Right ventricle myocardium superior (tissue), 1 donor: ENCODE measurements around the gene TMOD1. TPM values are rescaled to one million over a fixed set of nuclear protein-coding genes. Genes with fewer than 3 reads are reported as not detected.
"Not testable (repeated sequence)": the region's sequence is repeated elsewhere in the genome, so short reads cannot be mapped to it uniquely, and the experiment has no call there.

Source experiments
- ATAC-seq: fragments of 200-7000 bp; cut with Tn5 transposase; one replicate; pipeline ENCODE4 v1.9.1; 2020; ENCODE audit warnings: mild to moderate bottlenecking; ENCODE audit not compliant: poor library complexity
- DNase-seq: peaks from one replicate; pipeline ENCODE4 v3.0.0-alpha.2; 2020
- intact Hi-C: fragments of 100-400 bp; cut with DNase I; formaldehyde crosslinking; loops from one replicate; pipeline ENCODE4 v1.11.2; 2022
- total RNA-seq: library from RNA; stranded (reverse); fragmentation: NEBNext Ultra II Directional; extraction: Animal tissue kit (Norgen Biotek cat#: 25700); gene quantifications from one replicate; pipeline ENCODE4 v1.2.1, GENCODE V29; 2021
- donor health status: DM: no; HTN: yes; CAD: no; lungs with severe emphysema.

Gene TMOD1
- total RNA-seq, 1 donor from 2014 or later = 192 TPM

- intact Hi-C loops = no loop called here
- ATAC-seq (peak; percentile 8), DNase-seq (no peak)
These were observed 70.2 kb downstream of the TMOD1 start for GRCh38 chr9:97571664-97572063.

GRCh38 chr9:97572196-97572891 is 70.9 kb downstream of the TMOD1 start:
- DNase-seq (no peak), ATAC-seq (no peak)
- intact Hi-C loops = no loop called here

GRCh38 chr9:97572892-97573365 is 71.5 kb downstream of the TMOD1 start:
- no peak for DNase-seq
- ATAC-seq = no peak
- intact Hi-C loops = no loop called here

DNA sequence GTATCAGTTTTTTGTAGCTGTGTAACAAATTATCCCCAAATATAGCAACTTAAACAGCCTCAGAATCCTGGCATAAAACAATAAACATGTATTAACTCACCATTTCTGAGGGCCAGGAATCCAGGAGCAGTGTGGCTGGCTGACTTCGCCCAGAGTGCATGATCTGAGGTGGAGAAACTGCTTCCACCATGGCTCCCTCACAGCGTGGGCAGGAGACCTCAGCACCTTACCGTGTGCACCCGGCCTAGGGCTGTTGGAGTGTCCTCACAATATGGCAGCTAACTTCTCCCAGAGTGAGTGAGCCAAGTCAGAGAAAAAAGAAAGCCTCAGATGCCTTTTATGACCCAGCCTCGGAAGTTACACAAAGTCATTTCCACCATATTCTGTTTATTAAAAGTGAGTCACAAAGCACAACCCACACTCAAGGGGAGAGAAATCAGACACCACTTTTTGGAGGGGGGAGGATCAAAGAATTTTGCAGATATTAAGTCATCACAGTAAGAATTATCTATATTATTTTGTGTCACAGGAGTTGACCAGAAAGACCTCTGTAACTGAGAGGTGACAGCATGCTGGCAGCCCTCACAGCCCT is 72.1 kb downstream of the TMOD1 start:
- intact Hi-C loops = no loop called here
- DNase-seq = no peak

GRCh38 chr9:97574101-97574571 is 72.7 kb downstream of the TMOD1 start:
- ATAC-seq, DNase-seq, intact Hi-C loops: not testable (repeated sequence)

More for the DNA sequence above, 72.1 kb downstream of the TMOD1 start:
- ATAC-seq = no peak

GRCh38 chr9:97574921-97575672 is 73.6 kb downstream of the TMOD1 start:
- intact Hi-C loops, DNase-seq, ATAC-seq: not testable (repeated sequence)

- intact Hi-C loops = no loop called here
- no peak for ATAC-seq
- DNase-seq = no peak
These were observed 74.3 kb downstream of the TMOD1 start for GRCh38 chr9:97575673-97576200.

DNA sequence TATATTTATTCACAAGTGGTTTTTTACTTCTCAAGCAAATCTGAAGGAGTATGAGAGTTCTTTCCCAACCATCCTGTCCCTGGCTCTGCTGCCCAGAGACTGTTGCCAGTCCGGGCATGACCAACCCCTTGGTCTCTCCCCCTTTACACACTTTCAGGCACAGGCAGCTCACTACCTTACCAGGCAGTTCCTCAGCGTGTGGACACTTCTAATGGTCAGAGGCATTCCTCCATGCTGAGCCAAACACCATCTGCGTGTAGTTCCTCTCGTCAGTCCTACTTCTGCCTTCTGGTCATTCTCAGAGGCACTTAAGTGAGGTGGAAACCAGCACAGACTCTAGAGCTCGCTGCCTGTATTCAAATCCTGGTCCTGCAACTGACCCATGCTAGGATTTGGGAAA is 75.6 kb downstream of the TMOD1 start:
- intact Hi-C loops = no loop called here
- peak; percentile 18 for ATAC-seq
- DNase-seq = no peak

DNA sequence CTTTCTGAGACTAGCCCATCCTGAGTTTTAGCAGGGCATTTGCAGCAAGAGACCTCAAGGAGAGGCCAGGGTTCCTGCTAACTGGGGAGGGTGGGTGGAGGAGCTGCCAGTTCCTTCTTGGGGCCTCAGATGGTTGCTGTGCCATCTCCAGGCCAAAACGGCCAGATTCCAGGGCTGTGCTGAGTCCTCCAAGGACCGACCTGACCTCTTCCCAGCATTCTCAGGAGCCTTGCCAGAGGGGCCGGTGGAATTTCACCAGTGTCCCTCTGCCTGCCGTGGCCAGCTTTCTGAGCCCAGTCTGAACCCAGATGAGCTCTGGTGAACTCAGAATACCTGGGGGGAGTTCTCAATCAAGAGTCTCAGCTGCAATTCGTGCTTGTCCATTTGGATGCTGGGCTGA is 77.4 kb downstream of the TMOD1 start:
- DNase-seq = no peak

GRCh38 chr9:97579914-97580313 is 78.4 kb downstream of the TMOD1 start:
- DNase-seq (no peak), ATAC-seq (no peak)
- intact Hi-C loops = no loop called here

More for the DNA sequence above, 77.4 kb downstream of the TMOD1 start:
- peak; percentile 67 for ATAC-seq
- intact Hi-C loops = no loop called here

DNA sequence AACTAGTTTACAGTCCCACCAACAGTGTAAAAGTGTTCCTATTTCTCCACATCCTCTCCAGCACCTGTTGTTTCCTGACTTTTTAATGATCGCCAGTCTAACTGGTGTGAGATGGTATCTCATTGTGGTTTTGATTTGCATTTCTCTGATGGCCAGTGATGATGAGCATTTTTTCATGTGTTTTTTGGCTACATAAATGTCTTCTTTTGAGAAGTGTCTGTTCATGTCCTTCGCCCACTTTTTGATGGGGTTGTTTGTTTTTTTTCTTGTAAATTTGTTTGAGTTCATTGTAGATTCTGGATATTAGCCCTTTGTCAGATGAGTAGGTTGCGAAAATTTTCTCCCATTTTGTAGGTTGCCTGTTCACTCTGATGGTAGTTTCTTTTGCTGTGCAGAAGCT is 80.1 kb downstream of the TMOD1 start:
- ATAC-seq, DNase-seq, intact Hi-C loops: not testable (repeated sequence)

GRCh38 chr9:97584778-97585177 is 83.3 kb downstream of the TMOD1 start:
- intact Hi-C loops, DNase-seq, ATAC-seq: not testable (repeated sequence)

DNA sequence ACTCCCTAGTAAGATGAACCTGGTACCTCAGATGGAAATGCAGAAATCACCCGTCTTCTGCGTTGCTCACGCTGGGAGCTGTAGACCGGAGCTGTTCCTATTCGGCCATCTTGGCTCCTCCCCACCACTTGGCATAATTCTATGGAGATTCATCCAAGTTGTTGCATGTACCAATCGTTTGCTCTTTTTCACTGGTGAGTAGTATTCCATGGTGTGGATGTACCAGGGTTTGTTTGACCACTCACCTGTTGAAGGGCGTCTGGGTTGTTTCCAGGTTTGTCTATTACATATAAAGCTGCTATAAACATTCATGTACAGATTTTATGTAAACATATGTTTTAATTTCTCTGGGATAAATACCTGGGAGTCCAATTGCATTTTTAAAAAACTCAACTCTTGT is 85.4 kb downstream of the TMOD1 start:
- ATAC-seq = not testable (repeated sequence)

GRCh38 chr9:97591535-97591934 is 90.1 kb downstream of the TMOD1 start:
- ATAC-seq (no peak), DNase-seq (no peak)
- intact Hi-C loops = loop anchor here (10.0 kb wide), 1 partner anchor 87 kb away; the partner anchor contains the start of gene TMOD1

More for the DNA sequence above, 85.4 kb downstream of the TMOD1 start:
- DNase-seq, intact Hi-C loops: not testable (repeated sequence)

DNA sequence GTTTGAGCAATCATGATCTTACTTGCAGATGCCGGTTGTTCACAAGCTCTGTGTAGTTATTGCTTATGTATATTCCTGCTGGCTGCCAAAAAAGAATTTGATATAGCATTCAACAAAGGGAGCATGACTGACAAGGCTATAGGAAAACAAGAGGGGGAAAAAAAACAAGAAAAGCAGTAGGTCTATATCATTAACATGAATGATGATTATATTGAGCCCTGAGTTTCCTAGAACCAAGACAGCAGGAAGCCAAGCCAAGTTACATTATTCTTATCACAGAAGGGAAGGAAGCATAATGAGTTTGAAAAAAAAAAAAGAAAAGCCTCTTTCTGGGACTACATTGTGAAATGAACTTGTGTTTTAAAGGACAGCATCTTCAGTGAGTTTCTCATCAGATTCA is 90.7 kb downstream of the TMOD1 start:
- intact Hi-C loops = loop anchor here (10.0 kb wide), 1 partner anchor 87 kb away; the partner anchor contains the start of gene TMOD1

DNA sequence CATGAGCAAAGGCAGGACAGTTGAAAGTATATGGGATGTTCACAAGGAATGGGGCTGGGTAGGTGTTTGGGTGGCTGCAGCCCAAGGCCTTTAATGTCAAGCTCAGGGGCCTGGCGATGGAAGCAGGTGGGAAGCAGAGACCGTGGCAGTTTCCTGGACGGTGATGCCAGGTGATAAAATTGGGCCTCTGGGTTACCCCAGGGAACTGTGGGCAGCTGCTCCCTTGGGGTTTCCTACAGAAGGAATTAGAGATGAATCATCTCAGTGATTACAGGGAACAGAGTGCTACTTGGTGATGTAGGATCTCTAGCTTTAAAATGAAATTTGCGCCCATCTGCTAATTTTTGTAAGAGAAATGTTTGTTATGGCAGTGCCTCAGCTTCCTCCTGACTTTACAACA is 92.5 kb downstream of the TMOD1 start:
- ATAC-seq (no peak), DNase-seq (no peak)
- intact Hi-C loops = loop anchor here (10.0 kb wide), 1 partner anchor 89 kb away; the partner anchor contains the start of gene TMOD1

More for the DNA sequence above, 90.7 kb downstream of the TMOD1 start:
- DNase-seq (no peak), ATAC-seq (no peak)

DNA sequence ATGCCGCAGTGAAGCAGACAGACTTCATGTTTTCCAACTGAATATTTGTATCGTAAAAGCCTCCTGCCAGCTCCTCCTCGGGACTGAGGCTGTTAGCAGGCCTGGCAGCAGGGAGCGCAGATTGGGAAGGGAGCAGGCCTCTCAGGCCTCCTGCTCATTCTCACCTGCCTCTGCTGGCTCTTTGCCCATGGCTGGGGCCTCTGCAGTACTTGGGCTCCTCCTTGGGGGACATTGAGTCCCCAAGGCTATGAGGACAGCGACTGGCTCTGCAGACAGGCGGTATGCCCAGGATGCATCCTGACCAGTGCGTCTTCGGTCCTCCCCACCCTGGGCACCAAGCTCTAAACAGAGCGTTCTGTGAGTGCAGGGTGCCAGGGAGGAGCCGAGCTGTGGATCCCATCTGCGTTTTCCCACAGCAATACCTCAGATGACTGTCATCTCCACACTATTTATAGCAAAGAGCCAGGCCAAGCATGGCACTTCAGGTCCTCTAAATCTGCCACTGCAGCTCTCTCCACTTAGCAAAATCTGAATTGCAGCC is 93.0 kb downstream of the TMOD1 start:
- DNase-seq = peak; percentile 75
- intact Hi-C loops = loop anchor here (10.0 kb wide), 1 partner anchor 90 kb away; the partner anchor contains the start of gene TMOD1
- ATAC-seq = peak; percentile 75

DNA sequence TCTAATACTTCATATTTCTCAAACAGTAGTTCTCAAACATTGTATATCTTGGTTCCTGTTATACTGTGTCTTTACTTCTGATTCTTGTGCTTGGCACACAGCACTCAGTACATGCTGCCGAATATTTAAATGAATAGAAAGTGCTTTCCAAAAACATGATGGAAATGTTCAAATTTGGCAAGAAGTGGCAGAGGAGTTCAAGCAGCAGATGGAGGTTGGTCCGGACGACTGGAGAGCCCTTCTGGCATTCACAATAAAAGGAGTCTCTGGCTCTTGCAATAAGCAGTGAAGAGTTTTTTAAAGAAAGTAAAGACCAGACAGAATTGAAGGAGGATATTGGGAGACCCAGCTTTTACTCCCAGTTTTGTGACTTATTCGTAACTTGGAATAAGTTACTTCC is 95.4 kb downstream of the TMOD1 start:
- no peak for ATAC-seq
- intact Hi-C loops = loop anchor here (5.0 to 10.0 kb wide), 2 partner anchors 35 to 92 kb away; partner anchors contain the start of gene TMOD1
- no peak for DNase-seq
